ENCODE results near the gene CBFA2T2. TPM values are rescaled to one million over a fixed set of nuclear protein-coding genes. Genes with fewer than 3 reads are reported as not detected.
A peak's percentile ranks its signal among the peaks of the same experiment; 100 is the strongest.
"Not testable (repeated sequence)": the region's sequence is repeated elsewhere in the genome, so short reads cannot be mapped to it uniquely, and the experiment has no call there.

Gene CBFA2T2
- total and polyA plus RNA-seq, 2 donors (not counting 1 experiment from before 2014, with no cell fraction given): 26.9 to 30.0 TPM

DNA sequence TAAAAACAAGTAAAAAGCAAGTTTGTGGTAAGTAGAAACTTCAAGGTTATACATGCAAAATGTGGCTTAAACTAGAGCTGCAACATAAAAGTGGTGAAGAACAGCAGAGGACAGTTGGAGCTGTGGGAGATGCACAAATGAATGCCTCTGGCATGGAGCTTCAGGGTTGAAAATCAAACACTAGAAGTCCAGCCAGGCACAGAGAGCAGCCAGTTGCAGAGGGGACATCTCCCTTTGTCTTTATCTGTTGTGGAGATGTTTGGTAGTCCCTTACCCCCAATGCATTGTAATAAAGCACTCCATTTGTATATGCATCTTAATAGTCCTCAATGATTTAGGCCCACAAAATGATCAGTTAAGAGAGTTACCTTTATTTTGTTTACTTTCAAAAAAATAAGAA lies 99.2 kb downstream of the CBFA2T2 start:
- ATAC-seq (ENCODE audit: low read depth): no peak
- Histone ChIP-seq H2AFZ (ENCODE audit: insufficient read depth, low read depth, low read length, poor library complexity, severe bottlenecking) (no peak overlapping the region), H3K27me3 (replicated peaks in 1 of 4; ENCODE audit: control extremely low read depth in 1 of 4, control insufficient read depth in 3 of 4, insufficient read depth in 4 of 4, low read length in 3 of 4) (no peaks in the 10 kb centered on the region), H3K9ac (ENCODE audit: low read length) (no peak overlapping the region), H3K36me3 (replicated peaks in 1 of 2; ENCODE audit: control extremely low read depth in 1 of 2, control insufficient read depth in 1 of 2, extremely low read depth in 1 of 2, insufficient read depth in 2 of 2, low read length in 1 of 2) (no peaks in the 10 kb centered on the region), H4K20me1 (ENCODE audit: control insufficient read depth, insufficient read depth, low read length, poor library complexity, severe bottlenecking) (peaks cover 4% of the 10 kb centered on the region), H3K27ac (ENCODE audit: low read length in 2 of 2) (no peak overlapping the region), H3K4me3 (ENCODE audit: control extremely low read depth in 1 of 5, extremely low read depth in 1 of 5, insufficient read depth in 1 of 5, low read depth in 2 of 5, low read length in 4 of 5) (no peak overlapping the region), H3K9me3 (ENCODE audit: control extremely low read depth in 1 of 3, control insufficient read depth in 2 of 3, insufficient read depth in 1 of 3, low read length in 2 of 3) (no peaks in the 10 kb centered on the region), H3K79me2 (ENCODE audit: control insufficient read depth, insufficient read depth, low read length) (peaks cover 25% of the 10 kb centered on the region), H3K4me1 (ENCODE audit: control insufficient read depth in 2 of 2, insufficient read depth in 2 of 2, low read length in 2 of 2) (peaks cover 3 to 8% of the 10 kb centered on the region in 2 donors), H3K4me2 (replicated peaks; ENCODE audit: low read depth, low read length, poor library complexity, severe bottlenecking) (no peak overlapping the region)
- Mint-ChIP-seq H3K4me1 (peaks cover 6% of the 10 kb centered on the region), H3K9me3 (ENCODE audit: insufficient read depth) (no peaks in the 10 kb centered on the region), H3K27ac (no peak overlapping the region), H3K27me3 (no peaks in the 10 kb centered on the region), H3K4me3 (no peak overlapping the region)
- TF ChIP-seq, protein P1, sequence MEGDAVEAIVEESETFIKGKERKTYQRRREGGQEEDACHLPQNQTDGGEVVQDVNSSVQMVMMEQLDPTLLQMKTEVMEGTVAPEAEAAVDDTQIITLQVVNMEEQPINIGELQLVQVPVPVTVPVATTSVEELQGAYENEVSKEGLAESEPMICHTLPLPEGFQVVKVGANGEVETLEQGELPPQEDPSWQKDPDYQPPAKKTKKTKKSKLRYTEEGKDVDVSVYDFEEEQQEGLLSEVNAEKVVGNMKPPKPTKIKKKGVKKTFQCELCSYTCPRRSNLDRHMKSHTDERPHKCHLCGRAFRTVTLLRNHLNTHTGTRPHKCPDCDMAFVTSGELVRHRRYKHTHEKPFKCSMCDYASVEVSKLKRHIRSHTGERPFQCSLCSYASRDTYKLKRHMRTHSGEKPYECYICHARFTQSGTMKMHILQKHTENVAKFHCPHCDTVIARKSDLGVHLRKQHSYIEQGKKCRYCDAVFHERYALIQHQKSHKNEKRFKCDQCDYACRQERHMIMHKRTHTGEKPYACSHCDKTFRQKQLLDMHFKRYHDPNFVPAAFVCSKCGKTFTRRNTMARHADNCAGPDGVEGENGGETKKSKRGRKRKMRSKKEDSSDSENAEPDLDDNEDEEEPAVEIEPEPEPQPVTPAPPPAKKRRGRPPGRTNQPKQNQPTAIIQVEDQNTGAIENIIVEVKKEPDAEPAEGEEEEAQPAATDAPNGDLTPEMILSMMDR (IDR thresholded peaks at IDR 0.05): no peak
- TF ChIP-seq EZH2 (IDR thresholded peaks at IDR 0.05; ENCODE audit: borderline replicate concordance, insufficient read depth, low read depth, low read length, poor library complexity, severe bottlenecking): no peak
- DNase-seq: no peak
- POLR2A ChIA-PET: interaction anchor here (0.5 kb wide), 1 partner anchor 35 kb away, joined by 4 read pairs; no protein-coding TSS in a partner anchor
- intact Hi-C loops (cut with micrococcal nuclease): no loop called here
- CTCF ChIA-PET: interaction anchor here (0.5 to 1.8 kb wide), 5 partner anchors 10 to 294 kb away, joined by 3 to 6 read pairs (median 4); partner anchors contain the start of gene ACTL10

DNA sequence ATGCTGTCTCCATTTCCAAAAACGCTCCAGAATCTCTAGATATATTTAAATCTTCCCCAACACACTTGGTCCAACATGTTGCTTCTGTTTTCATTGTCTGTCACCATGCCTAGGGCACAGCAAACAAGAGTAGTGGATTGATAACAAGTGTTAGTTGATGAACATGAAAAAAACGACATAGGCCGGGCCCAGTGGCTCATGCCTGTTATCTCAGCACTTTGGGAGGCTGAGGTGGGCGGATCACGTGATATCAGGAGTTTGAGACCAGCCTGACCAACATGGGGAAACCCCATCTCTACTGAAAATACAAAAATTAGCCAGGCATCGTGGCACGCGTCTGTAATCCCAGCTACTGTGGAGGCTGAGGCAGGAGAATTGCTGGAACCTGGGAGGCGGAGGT lies 102.0 kb downstream of the CBFA2T2 start:
- H3K4me1 Mint-ChIP-seq; intact Hi-C loops (cut with micrococcal nuclease); H3K27me3 ChIP-seq (replicated peaks in 1 of 4; ENCODE audit: control extremely low read depth in 1 of 4, control insufficient read depth in 3 of 4, insufficient read depth in 4 of 4, low read length in 3 of 4); H3K9me3 ChIP-seq (ENCODE audit: control extremely low read depth in 1 of 3, control insufficient read depth in 2 of 3, insufficient read depth in 1 of 3, low read length in 2 of 3); CTCF ChIA-PET; H3K9ac ChIP-seq (ENCODE audit: low read length); H3K4me3 ChIP-seq (ENCODE audit: control extremely low read depth in 1 of 5, extremely low read depth in 1 of 5, insufficient read depth in 1 of 5, low read depth in 2 of 5, low read length in 4 of 5); ATAC-seq (ENCODE audit: low read depth); H3K27me3 Mint-ChIP-seq; H3K36me3 ChIP-seq (replicated peaks in 1 of 2; ENCODE audit: control extremely low read depth in 1 of 2, control insufficient read depth in 1 of 2, extremely low read depth in 1 of 2, insufficient read depth in 2 of 2, low read length in 1 of 2); H3K27ac ChIP-seq (ENCODE audit: low read length in 2 of 2); POLR2A ChIA-PET; H3K9me3 Mint-ChIP-seq (ENCODE audit: insufficient read depth); H4K20me1 ChIP-seq (ENCODE audit: control insufficient read depth, insufficient read depth, low read length, poor library complexity, severe bottlenecking); H2AFZ ChIP-seq (ENCODE audit: insufficient read depth, low read depth, low read length, poor library complexity, severe bottlenecking); H3K4me1 ChIP-seq (ENCODE audit: control insufficient read depth in 2 of 2, insufficient read depth in 2 of 2, low read length in 2 of 2): not testable (repeated sequence)
- H3K79me2 ChIP-seq (ENCODE audit: control insufficient read depth, insufficient read depth, low read length): peaks cover 17% of the 10 kb centered on the region
- Mint-ChIP-seq H3K27ac (peak overlapping the region; percentile 21), H3K4me3 (peak overlapping the region; percentile 2)
- WGBS (ENCODE audit: insufficient coverage): 40% methylated on average over 1 of the region's 9 CpGs
- DNase-seq: peak; percentile 65
- peak overlapping the region; percentile 30 for H3K4me2 ChIP-seq (replicated peaks; ENCODE audit: low read depth, low read length, poor library complexity, severe bottlenecking)

Measured in B cell (primary cell).